ENCODE results near the gene C20orf204.

DNA sequence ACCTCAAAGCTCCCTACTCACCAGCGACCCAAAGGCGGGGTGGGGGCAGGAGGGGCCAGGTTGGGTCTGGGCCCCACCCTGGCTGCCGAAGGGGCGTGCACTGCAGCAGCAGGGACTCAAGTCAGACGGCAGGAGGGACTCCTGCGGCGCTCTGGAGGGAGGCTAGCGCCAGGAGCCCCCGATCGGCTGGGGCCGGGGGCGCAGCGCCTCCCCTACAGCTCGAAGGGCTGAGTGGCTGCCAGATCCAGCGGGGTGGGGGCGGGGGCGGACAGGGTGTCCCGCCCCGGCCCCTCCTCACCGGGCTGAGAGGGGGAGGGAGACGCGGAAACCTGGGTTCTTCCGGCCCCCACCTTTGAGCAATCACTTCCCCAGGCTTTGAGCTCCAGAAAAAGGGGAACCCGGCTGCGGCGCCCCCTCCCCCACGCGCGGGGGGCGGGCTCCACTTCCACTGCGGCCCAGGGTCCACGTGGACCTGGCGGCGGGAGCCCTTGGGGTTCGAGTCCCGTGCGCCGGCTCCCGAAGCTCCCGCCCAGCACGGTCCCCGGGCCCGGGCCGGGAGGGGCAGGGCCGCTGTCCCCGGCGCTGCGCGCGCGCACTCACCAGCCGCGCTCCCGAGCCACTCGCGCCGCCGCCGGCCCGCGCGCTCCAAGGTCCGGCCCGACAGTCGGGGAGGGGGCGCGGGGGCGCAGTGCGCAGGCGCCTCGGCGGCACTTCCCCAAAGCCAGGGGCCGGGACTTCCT is 43.5 kb downstream of the C20orf204 start, which contains the start of gene RGS19:
- TF ChIP-seq, protein P1, sequence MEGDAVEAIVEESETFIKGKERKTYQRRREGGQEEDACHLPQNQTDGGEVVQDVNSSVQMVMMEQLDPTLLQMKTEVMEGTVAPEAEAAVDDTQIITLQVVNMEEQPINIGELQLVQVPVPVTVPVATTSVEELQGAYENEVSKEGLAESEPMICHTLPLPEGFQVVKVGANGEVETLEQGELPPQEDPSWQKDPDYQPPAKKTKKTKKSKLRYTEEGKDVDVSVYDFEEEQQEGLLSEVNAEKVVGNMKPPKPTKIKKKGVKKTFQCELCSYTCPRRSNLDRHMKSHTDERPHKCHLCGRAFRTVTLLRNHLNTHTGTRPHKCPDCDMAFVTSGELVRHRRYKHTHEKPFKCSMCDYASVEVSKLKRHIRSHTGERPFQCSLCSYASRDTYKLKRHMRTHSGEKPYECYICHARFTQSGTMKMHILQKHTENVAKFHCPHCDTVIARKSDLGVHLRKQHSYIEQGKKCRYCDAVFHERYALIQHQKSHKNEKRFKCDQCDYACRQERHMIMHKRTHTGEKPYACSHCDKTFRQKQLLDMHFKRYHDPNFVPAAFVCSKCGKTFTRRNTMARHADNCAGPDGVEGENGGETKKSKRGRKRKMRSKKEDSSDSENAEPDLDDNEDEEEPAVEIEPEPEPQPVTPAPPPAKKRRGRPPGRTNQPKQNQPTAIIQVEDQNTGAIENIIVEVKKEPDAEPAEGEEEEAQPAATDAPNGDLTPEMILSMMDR (IDR thresholded peaks at IDR 0.05; ENCODE audit: low read length): no peak
- TF ChIP-seq EZH2phosphoT487 (IDR thresholded peaks at IDR 0.05; ENCODE audit: low read length): no peak
- no peak for TF ChIP-seq EZH2 (optimal IDR thresholded peaks at IDR 0.05; ENCODE audit: low read depth, low read length)

All from MM.1S (cell line).